HCT116 (cell line): ENCODE measurements around the gene FBXO24.
"Not testable (repeated sequence)": the region's sequence is repeated elsewhere in the genome, so short reads cannot be mapped to it uniquely, and the experiment has no call there.

Source experiments
- CEBPB ChIP-seq: IDR thresholded peaks from 2 replicates; pipeline ENCODE4 v1.6.1; 2012; ENCODE audit warnings: low read depth
- POLR2A ChIP-seq: IDR thresholded peaks from 2 replicates; pipeline ENCODE4 v1.7.0; 2011; ENCODE audit warnings: borderline replicate concordance; ENCODE audit not compliant: insufficient read depth, insufficient read length; ENCODE audit errors: extremely low read depth
- POLR2AphosphoS5 ChIP-seq: IDR thresholded peaks from 2 replicates; pipeline ENCODE4 v1.6.1; 2011; ENCODE audit warnings: mild to moderate bottlenecking, low read depth, low read length, moderate library complexity
- RAD21 ChIP-seq: IDR thresholded peaks from 2 replicates; pipeline ENCODE4 v1.6.1; 2012; ENCODE audit warnings: low read depth, mild to moderate bottlenecking
- SP1 ChIP-seq: IDR thresholded peaks from 2 replicates; pipeline ENCODE4 v1.6.1; 2012; ENCODE audit warnings: low read depth
- ZFX ChIP-seq: fragments of 450-650 bp; IDR thresholded peaks from 2 replicates; pipeline ENCODE4 v1.6.1; 2017
- TF ChIP-seq, protein P1 (sequence below), 3 experiments: fragments of 200-600 bp in 1 of 3; sonication (generic) in 1 of 3; IDR thresholded peaks in 2 of 3; conservative IDR thresholded peaks in 1 of 3; 2 replicates each; pipeline ENCODE4 v1.5.1; 2012 to 2017; ENCODE audit warnings: low read depth in 2 of 3, low read length in 2 of 3, antibody characterized with exemption in 1 of 3, borderline replicate concordance in 1 of 3, control low read depth in 1 of 3, mild to moderate bottlenecking in 1 of 3, mixed read lengths in 1 of 3, mixed run types in 1 of 3, moderate library complexity in 1 of 3; ENCODE audit not compliant: insufficient read depth in 1 of 3
- TF ChIP-seq, protein P2 (sequence below): IDR thresholded peaks from 2 replicates; pipeline ENCODE4 v1.6.1; 2012; ENCODE audit warnings: low read depth

DNA sequence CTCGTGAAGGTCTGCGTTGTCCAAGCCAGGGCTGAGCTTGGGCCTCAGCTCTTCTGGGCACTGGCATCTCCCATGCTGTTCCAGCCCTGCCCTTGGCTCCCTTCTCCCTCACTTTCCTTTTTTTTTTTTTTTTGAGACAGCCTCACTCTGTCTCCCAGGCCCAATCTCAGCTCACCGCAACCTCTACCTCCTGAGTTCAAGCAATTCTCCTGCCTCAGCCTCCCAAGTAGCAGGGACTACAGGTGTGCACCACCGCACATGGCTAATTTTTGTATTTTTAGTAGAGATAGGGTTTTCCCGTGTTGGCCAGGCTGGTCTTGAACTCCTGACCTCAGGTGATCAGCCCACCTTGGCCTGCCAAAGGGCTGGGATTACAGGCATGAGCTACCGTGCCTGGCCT is 21.7 kb upstream of the FBXO24 start:
- TF ChIP-seq, protein P1, sequence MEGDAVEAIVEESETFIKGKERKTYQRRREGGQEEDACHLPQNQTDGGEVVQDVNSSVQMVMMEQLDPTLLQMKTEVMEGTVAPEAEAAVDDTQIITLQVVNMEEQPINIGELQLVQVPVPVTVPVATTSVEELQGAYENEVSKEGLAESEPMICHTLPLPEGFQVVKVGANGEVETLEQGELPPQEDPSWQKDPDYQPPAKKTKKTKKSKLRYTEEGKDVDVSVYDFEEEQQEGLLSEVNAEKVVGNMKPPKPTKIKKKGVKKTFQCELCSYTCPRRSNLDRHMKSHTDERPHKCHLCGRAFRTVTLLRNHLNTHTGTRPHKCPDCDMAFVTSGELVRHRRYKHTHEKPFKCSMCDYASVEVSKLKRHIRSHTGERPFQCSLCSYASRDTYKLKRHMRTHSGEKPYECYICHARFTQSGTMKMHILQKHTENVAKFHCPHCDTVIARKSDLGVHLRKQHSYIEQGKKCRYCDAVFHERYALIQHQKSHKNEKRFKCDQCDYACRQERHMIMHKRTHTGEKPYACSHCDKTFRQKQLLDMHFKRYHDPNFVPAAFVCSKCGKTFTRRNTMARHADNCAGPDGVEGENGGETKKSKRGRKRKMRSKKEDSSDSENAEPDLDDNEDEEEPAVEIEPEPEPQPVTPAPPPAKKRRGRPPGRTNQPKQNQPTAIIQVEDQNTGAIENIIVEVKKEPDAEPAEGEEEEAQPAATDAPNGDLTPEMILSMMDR (IDR thresholded peaks at IDR 0.05 in 2 of 3, conservative IDR thresholded peaks at IDR 0.05 in 1 of 3; ENCODE audit: borderline replicate concordance in 1 of 3, insufficient read depth in 1 of 3, low read depth in 2 of 3, low read length in 2 of 3) = not testable (repeated sequence)
- TF ChIP-seq POLR2AphosphoS5, POLR2A, CEBPB, ZFX, SP1, RAD21: not testable (repeated sequence)
- TF ChIP-seq, protein P2, sequence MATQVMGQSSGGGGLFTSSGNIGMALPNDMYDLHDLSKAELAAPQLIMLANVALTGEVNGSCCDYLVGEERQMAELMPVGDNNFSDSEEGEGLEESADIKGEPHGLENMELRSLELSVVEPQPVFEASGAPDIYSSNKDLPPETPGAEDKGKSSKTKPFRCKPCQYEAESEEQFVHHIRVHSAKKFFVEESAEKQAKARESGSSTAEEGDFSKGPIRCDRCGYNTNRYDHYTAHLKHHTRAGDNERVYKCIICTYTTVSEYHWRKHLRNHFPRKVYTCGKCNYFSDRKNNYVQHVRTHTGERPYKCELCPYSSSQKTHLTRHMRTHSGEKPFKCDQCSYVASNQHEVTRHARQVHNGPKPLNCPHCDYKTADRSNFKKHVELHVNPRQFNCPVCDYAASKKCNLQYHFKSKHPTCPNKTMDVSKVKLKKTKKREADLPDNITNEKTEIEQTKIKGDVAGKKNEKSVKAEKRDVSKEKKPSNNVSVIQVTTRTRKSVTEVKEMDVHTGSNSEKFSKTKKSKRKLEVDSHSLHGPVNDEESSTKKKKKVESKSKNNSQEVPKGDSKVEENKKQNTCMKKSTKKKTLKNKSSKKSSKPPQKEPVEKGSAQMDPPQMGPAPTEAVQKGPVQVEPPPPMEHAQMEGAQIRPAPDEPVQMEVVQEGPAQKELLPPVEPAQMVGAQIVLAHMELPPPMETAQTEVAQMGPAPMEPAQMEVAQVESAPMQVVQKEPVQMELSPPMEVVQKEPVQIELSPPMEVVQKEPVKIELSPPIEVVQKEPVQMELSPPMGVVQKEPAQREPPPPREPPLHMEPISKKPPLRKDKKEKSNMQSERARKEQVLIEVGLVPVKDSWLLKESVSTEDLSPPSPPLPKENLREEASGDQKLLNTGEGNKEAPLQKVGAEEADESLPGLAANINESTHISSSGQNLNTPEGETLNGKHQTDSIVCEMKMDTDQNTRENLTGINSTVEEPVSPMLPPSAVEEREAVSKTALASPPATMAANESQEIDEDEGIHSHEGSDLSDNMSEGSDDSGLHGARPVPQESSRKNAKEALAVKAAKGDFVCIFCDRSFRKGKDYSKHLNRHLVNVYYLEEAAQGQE = not testable (repeated sequence)
